Mesothelial cell of epicardium (in vitro differentiated cells): ENCODE measurements around the gene CRPPA. TPM values are rescaled to one million over a fixed set of nuclear protein-coding genes. Genes with fewer than 3 reads are reported as not detected.

ENCODE experiments used
- DNase-seq, 2 experiments: peaks; one replicate each; pipeline ENCODE4 v3.0.0; 2021; ENCODE audit warnings: low spot score in 2 of 2; ENCODE audit not compliant: unreplicated experiment in 2 of 2
- H3K27ac Mint-ChIP-seq: 2 replicates; pipeline ENCODE4 v1.8.0; 2021; ENCODE audit warnings: mixed read lengths
- H3K27me3 Mint-ChIP-seq: 2 replicates; pipeline ENCODE4 v1.8.0; 2021; ENCODE audit warnings: low read depth, mixed read lengths
- H3K36me3 Mint-ChIP-seq: 2 replicates; pipeline ENCODE4 v1.8.0; 2021; ENCODE audit warnings: mixed read lengths
- H3K4me1 Mint-ChIP-seq: 2 replicates; pipeline ENCODE4 v1.8.0; 2021; ENCODE audit warnings: mixed read lengths
- H3K4me3 Mint-ChIP-seq: 2 replicates; pipeline ENCODE4 v1.8.0; 2021; ENCODE audit warnings: mild to moderate bottlenecking, moderate library complexity, mixed read lengths
- H3K9me3 Mint-ChIP-seq: 2 replicates; pipeline ENCODE4 v1.8.0; 2021; ENCODE audit warnings: mixed read lengths
- CTCF ChIP-seq: fragments of 200-600 bp; sonication (generic); IDR thresholded peaks from one replicate; pipeline ENCODE4 v1.5.0; 2021; ENCODE audit warnings: antibody characterized with exemption; ENCODE audit not compliant: unreplicated experiment
- total RNA-seq: library from RNA; stranded (reverse); gene quantifications from 3 replicates; pipeline ENCODE4 v1.2.1, GENCODE V29; 2021

Gene CRPPA
- total RNA-seq, 1 donor from 2014 or later, result 4.4 TPM

GRCh38 chr7:16416289-16417282 is 4.8 kb downstream of the CRPPA start:
- no peaks in the 10 kb centered on the region for H3K9me3 Mint-ChIP-seq
- DNase-seq, result no peak
- peaks cover 22% of the 10 kb centered on the region for H3K4me1 Mint-ChIP-seq
- no peak overlapping the region for H3K27ac Mint-ChIP-seq
- H3K27me3 Mint-ChIP-seq, result no peaks in the 10 kb centered on the region
- no peak for TF ChIP-seq CTCF
- H3K36me3 Mint-ChIP-seq, result peaks cover 3% of the 10 kb centered on the region
- H3K4me3 Mint-ChIP-seq, result no peak overlapping the region

GRCh38 chr7:16412274-16413254 is 8.8 kb downstream of the CRPPA start:
- peaks cover 3% of the 10 kb centered on the region for H3K36me3 Mint-ChIP-seq
- DNase-seq, result no peak
- H3K27me3 Mint-ChIP-seq, result no peaks in the 10 kb centered on the region
- H3K27ac Mint-ChIP-seq, result no peak overlapping the region
- no peaks in the 10 kb centered on the region for H3K9me3 Mint-ChIP-seq
- H3K4me3 Mint-ChIP-seq, result no peak overlapping the region
- H3K4me1 Mint-ChIP-seq, result peaks cover 6% of the 10 kb centered on the region
- TF ChIP-seq CTCF, result no peak

GRCh38 chr7:16411391-16411790 is 9.9 kb downstream of the CRPPA start:
- no peak for TF ChIP-seq CTCF
- no peaks in the 10 kb centered on the region for H3K36me3 Mint-ChIP-seq
- peaks cover 6% of the 10 kb centered on the region for H3K4me1 Mint-ChIP-seq
- no peak overlapping the region for H3K4me3 Mint-ChIP-seq
- no peaks in the 10 kb centered on the region for H3K9me3 Mint-ChIP-seq
- H3K27ac Mint-ChIP-seq, result no peak overlapping the region
- no peak for DNase-seq
- no peaks in the 10 kb centered on the region for H3K27me3 Mint-ChIP-seq

GRCh38 chr7:16409777-16410176 is 11.6 kb downstream of the CRPPA start:
- no peaks in the 10 kb centered on the region for H3K27me3 Mint-ChIP-seq
- H3K4me1 Mint-ChIP-seq, result peaks cover 6% of the 10 kb centered on the region
- no peak overlapping the region for H3K4me3 Mint-ChIP-seq
- no peaks in the 10 kb centered on the region for H3K9me3 Mint-ChIP-seq
- H3K27ac Mint-ChIP-seq, result no peak overlapping the region
- H3K36me3 Mint-ChIP-seq, result no peaks in the 10 kb centered on the region
- no peak for TF ChIP-seq CTCF
- no peak for DNase-seq

- H3K4me3 Mint-ChIP-seq, result no peak overlapping the region
- no peak for DNase-seq
- no peaks in the 10 kb centered on the region for H3K27me3 Mint-ChIP-seq
Measured at GRCh38 chr7:16404636-16405035, 16.7 kb downstream of the CRPPA start.

More at GRCh38 chr7:16404636-16405035, 16.7 kb downstream of the CRPPA start:
- no peak for TF ChIP-seq CTCF
- H3K4me1 Mint-ChIP-seq, result no peaks in the 10 kb centered on the region
- H3K27ac Mint-ChIP-seq, result no peak overlapping the region
- peaks cover 24% of the 10 kb centered on the region for H3K9me3 Mint-ChIP-seq
- peaks cover 25% of the 10 kb centered on the region for H3K36me3 Mint-ChIP-seq
